HG02840 (cell line): ENCODE measurements around the gene DTX2.
"Not testable (repeated sequence)": the region's sequence is repeated elsewhere in the genome, so short reads cannot be mapped to it uniquely, and the experiment has no call there.

Experiments
- ATAC-seq: cut with Tn5 transposase; IDR thresholded peaks from one replicate; pipeline ENCODE4 v1.9.1; 2021; ENCODE audit warnings: mild to moderate bottlenecking, moderate library complexity, moderate number of reproducible peaks; ENCODE audit not compliant: unreplicated experiment, low FRiP score

DTX2 gene

GRCh38 chr7:76442664-76443446, 18.7 kb upstream of the DTX2 start:
- ATAC-seq = not testable (repeated sequence)

- ATAC-seq = not testable (repeated sequence)
Measured at GRCh38 chr7:76443846-76444245, 17.7 kb upstream of the DTX2 start.

GRCh38 chr7:76445577-76446008, 15.9 kb upstream of the DTX2 start:
- peak; percentile 72 for ATAC-seq

GRCh38 chr7:76457017-76457416, 4.5 kb upstream of the DTX2 start:
- ATAC-seq = not testable (repeated sequence)

DNA sequence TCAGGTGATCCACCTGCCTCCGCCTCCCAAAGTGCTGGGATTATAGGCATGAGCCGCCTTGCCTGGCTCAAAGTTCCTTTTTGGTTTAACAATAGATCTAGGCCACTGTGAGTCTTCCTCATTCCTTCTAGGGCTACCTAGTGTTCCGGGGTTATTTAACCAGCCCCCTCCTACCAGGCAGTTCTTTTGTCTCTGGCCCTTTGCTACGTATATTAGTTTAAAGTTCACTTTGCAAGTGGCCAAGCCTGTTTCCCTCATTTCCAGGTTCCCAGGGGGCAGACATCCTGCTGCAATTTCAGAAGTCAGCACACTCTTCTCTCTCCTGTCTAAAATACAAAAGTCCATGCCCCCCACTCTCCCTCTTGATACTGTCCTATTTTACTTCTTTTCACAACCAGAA, 3.0 kb upstream of the DTX2 start:
- ATAC-seq = not testable (repeated sequence)

- not testable (repeated sequence) for ATAC-seq
Measured at GRCh38 chr7:76460767-76461166, 742 bp upstream of the DTX2 start.

- ATAC-seq = not testable (repeated sequence)
Measured at GRCh38 chr7:76462271-76462882, 868 bp downstream of the DTX2 start.

DNA sequence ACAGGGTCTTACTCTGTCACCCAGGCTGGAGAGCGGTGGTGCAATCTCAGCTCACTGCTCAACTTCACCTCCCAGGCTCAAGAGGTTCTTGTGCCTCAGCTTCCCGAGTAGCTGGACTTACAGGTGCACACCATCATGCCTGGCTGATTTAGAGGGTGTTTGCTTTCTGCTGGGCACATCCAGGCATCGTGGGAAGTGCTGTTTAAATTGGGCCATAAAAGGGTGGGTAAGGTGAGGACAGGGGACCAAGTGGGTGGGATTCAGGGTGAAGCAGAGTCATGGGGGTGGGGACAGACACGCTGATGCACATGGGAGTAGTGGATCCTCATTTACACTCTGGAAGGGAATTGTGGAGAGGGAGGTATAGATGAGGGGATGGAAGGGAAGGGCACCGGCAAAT, 3.5 kb downstream of the DTX2 start:
- not testable (repeated sequence) for ATAC-seq

- ATAC-seq = not testable (repeated sequence)
Measured at GRCh38 chr7:76465950-76466349, 4.4 kb downstream of the DTX2 start.

GRCh38 chr7:76467743-76468404, 6.4 kb downstream of the DTX2 start:
- ATAC-seq = not testable (repeated sequence)

GRCh38 chr7:76471556-76472221, 10.2 kb downstream of the DTX2 start:
- ATAC-seq = not testable (repeated sequence)

DNA sequence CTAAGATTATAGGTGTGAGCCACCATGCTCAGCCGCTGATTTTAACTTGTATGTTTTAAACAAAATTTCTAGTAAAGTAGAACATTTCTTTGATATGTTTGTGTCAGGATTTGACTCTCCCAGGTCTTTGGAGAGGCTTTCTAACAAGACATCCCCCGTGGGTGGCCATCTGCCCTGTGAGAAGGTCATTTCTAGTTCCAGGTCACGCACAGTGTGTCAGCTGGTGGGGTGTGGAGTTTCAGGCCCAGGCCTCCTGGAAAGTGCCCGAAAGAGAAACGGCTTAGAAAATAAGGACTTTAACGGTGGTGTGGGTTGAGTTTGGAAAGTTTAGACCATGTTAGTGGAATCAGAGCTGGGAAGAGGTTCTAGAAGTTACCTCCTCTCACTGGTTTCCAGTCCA, 11.6 kb downstream of the DTX2 start:
- ATAC-seq = not testable (repeated sequence)

- not testable (repeated sequence) for ATAC-seq
Measured at GRCh38 chr7:76476280-76476679, 14.8 kb downstream of the DTX2 start.

- not testable (repeated sequence) for ATAC-seq
Measured at GRCh38 chr7:76476742-76477474, 15.4 kb downstream of the DTX2 start.

- not testable (repeated sequence) for ATAC-seq
Measured at GRCh38 chr7:76479628-76480027, 18.1 kb downstream of the DTX2 start.

- not testable (repeated sequence) for ATAC-seq
Measured at GRCh38 chr7:76480403-76481253, 19.1 kb downstream of the DTX2 start.

GRCh38 chr7:76482660-76483059, 21.2 kb downstream of the DTX2 start:
- not testable (repeated sequence) for ATAC-seq

DNA sequence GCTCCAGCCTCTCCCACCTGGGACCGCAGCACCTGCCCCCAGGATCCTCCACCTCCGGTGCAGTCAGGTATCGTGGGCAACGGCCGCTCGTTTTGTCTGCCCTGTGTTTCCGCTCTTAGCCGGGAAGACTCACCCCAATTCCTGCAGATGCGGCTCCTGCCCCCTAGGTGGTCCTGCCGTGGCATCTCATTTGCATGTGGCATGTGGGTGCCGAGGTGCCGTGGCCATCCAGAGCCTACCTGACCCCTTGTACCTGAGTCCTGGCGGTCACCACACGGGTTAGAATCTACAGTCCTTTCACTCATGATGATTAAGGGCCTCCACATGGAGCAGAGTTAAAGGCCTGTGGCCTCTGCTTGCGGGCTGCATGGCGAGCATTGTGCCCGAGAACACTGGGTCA, 21.6 kb downstream of the DTX2 start:
- not testable (repeated sequence) for ATAC-seq

- ATAC-seq = not testable (repeated sequence)
Measured at GRCh38 chr7:76484456-76484855, 22.9 kb downstream of the DTX2 start.
